DMS114 treated with DMSO at 0.1 percent for 48 hours (cell line): ENCODE results near the gene ABAT.
"Not testable (repeated sequence)": the region's sequence is repeated elsewhere in the genome, so short reads cannot be mapped to it uniquely, and the experiment has no call there.

Experiments
- DNase-seq: peaks from one replicate; lab custom pipeline; 2025; ENCODE audit not compliant: unreplicated experiment; lab: John Stamatoyannopoulos, UW

Gene ABAT

DNA sequence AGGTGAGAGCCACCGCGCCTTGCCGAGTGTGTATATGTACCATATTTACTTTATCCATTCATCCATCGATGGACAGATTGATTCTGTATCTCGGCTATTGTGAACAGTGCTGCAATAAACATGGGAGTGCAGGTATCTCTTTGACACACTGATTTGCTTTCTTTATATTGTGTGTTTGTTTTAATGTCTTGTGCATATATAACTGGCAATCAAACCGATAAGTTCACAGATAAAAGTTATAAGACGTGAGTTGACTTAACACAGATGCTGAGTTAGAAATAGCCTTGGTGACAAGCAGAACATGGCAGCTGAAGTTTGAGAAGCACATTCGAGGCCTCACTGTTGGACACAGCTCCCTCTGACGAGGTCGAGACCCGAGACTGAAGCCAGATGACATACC lies 99.8 kb downstream of the ABAT start:
- no peak for DNase-seq

GRCh38 chr16:8775359-8775758 lies 100.9 kb downstream of the ABAT start:
- DNase-seq: no peak

DNA sequence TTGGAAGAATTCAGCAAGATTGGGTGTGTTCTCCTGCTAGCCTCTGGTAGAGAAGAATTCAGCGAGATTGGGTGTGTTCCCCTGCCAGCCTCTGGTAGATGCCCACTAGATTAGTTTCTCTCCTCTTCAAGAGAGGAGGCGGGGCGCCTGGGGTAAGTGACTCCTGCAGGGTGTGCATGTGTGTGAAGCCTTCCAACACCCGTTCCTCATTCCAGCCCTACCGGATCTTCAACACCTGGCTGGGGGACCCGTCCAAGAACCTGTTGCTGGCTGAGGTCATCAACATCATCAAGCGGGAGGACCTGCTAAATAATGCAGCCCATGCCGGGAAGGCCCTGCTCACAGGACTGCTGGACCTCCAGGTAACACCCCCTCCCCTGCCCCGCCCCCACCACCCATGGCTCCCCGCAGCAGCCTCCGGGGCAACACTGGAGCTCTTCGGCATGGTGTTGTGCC lies 101.7 kb downstream of the ABAT start:
- no peak for DNase-seq

DNA sequence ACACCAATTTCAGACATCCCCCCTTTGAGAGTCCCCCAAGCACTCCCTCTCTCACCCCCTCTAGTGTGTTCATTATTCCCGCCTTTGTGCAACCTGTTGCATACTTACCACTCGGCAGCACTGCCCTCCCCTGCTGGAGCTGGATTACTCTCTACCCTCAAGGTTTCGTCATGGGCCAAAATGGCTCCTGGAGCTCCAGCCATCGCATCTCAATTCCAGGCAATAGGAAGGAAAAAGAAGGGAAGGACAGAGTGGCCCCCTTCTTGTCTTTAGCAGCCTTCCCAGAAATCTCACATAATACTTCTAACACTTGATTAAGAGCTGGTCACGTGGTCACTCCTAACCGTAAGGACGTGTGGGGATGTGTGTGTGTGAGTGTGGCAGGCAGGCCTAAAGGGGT lies 102.8 kb downstream of the ABAT start:
- no peak for DNase-seq

DNA sequence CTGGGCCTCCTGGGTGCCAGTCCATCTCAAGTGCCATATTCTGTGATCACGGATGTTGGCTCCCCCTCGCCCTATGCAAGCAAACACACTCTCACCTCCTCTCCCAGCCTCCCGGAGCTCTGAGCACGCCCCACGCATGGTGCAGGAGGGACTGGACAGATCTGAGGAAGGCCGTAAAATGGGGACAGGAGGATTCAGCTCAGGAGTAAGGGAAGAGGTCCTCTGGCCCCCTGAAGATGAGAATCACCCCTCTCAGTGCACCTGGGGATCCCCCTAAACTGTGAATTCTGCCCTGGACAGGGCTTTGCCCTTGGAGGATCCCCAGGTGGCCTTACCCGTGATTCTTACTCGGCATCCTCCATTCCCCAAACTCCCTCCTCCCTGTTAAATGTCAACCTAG lies 107.4 kb downstream of the ABAT start:
- no peak for DNase-seq

GRCh38 chr16:8782673-8783072 lies 108.3 kb downstream of the ABAT start:
- DNase-seq: no peak

GRCh38 chr16:8785408-8785807 lies 111.0 kb downstream of the ABAT start:
- DNase-seq: no peak

DNA sequence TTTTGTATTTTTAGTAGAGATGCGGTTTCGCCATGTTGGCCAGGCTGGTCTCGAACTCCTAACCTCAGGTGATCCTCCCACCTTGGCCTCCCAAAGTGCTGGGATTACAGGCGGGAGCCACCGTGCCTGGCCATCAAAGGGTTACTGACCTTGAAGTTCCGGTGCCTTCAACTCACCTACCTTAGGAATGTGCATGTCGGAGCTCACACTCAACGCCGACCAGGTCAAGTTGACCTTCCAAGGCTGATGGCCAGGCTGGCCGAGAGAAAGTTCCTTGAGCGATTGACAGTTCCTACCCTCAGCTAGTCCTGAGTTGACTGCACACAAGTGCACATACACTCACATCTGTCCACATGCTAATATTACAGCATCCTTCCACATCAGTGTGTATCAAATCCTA lies 111.9 kb downstream of the ABAT start:
- DNase-seq: not testable (repeated sequence)

- DNase-seq: no peak
These were observed 114.3 kb downstream of the ABAT start for GRCh38 chr16:8788578-8789172.

DNA sequence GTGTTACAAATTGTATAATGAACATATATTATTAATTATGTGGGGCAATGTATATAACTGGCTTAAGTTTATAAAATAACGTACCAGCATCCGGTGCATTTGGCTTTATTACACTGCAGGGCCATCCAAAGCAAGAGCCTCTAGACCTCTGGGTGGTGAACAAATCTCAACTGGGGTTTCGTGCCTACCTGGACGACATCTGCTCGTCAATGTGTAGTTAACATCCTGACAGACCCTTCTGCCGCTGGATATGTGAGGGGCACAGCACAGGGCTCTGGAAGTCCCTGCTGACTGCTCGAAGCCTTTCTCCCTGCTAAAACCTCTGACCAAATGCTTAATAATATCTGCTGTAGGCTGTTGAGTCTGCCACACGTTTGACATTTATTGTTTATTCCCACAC lies 120.7 kb downstream of the ABAT start:
- DNase-seq: no peak

DNA sequence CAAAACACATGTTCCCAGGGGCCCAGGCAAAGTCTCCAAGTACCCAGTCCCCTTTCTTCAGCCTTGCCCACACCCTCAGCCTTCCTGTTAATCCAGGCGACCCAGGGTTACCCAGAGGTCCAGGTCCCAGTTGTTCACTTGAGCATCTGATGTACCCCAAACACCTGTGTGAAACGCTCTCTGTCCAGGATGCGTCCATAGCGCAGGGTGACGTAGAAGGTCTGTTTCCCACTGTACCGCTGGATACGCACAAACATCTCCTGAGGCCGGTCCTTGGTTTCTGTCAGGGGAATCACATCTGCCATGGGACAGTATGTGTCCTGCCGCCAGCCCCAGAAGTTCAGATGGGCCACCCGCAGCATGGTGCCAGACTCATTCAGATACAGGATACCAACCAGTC lies 121.4 kb downstream of the ABAT start:
- DNase-seq: no peak

GRCh38 chr16:8796469-8797363 lies 122.3 kb downstream of the ABAT start:
- no peak for DNase-seq

- peak; percentile 93 for DNase-seq
These were observed 123.2 kb downstream of the ABAT start, which contains the start of the genes PMM2 and TMEM186 for GRCh38 chr16:8797364-8798173. TSS of gene PMM2 (plus strand) at chr16:8797839. CDS start at chr16:8797883, 44 bp downstream. TSS of gene TMEM186 (minus strand) at chr16:8797639. CDS start at chr16:8797614, 25 bp downstream.

- DNase-seq: no peak
These were observed 123.7 kb downstream of the ABAT start for GRCh38 chr16:8798174-8798527.

DNA sequence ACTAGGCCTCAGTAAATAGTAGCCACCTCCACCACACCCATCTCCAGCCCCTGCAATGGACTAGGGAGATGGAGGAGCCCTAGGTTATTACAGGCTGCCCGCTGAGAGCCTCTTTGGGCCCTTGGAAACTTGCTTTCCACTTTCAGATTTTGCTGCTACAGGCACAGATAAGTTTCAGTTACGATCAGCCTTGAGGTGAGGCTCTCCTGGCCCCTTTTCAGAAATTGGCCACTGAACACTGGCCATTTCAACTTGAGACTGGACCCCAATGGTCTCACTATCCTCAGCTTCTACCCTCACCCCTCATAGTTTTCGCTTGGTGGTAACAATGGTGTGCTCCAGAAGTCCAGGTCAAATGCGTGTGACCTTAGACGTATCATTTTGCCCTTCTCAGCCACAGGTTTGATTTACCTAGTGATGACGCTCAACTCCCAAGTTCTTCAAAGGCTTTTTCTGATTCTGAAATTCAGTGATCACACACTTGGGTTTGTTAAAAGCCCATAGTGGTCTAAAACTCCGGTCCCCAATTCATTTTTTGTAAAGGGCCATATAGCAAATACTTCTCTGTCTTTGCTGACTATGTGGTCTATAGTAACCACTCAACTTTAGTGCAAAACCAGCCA lies 124.2 kb downstream of the ABAT start:
- no peak for DNase-seq

DNA sequence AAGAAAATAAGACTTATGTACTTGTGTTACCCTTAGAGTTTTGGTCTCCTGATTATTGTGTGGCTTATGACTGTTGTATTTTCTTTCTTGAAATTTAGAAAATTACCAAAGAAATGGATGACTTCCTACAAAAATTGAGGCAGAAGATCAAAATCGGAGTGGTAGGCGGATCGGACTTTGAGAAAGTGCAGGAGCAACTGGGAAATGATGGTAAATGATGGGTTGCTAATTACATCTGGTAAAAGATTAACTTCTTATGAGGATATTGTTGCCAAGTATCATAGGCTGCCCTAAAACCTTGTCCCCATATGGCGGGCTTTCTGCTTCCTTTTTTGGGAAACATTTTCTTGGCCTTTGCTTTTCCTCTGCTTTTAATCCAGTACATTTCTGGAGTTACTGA lies 127.3 kb downstream of the ABAT start:
- no peak for DNase-seq

- DNase-seq: not testable (repeated sequence)
These were observed 129.3 kb downstream of the ABAT start for GRCh38 chr16:8803733-8804132.

DNA sequence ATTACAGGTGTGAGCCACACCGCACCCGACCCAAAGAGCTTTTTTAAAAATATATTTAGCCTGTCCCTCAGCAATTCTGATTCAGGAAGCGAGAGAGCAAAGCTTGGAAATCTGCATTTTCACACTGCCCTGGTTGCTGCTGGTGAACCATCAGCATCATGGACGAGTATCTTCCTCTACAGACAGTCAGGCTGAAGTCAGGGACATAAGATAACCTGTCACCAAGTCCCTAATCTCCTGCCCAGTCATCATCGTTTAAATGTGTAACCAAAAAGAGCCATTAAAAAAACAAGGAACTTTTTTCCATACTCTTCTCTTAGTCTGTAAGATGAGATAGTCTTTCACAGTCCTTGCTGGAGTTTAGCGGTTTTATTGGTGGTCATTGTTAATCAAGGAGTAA lies 129.9 kb downstream of the ABAT start:
- DNase-seq: no peak

- DNase-seq: no peak
These were observed 132.0 kb downstream of the ABAT start for GRCh38 chr16:8806272-8806983.

GRCh38 chr16:8807189-8807588 lies 132.8 kb downstream of the ABAT start:
- no peak for DNase-seq
